Pancreas (tissue), 10 donors: ENCODE results near the gene RGS5. TPM values are rescaled to one million over a fixed set of nuclear protein-coding genes. Genes with fewer than 3 reads are reported as not detected.
"Not testable (repeated sequence)": the region's sequence is repeated elsewhere in the genome, so short reads cannot be mapped to it uniquely, and the experiment has no call there.

Source experiments
- ATAC-seq, 4 donors: fragments of 200-7000 bp; cut with Tn5 transposase; one replicate each; pipeline versions ENCODE4 v1.8.0 to v1.9.1; 2020; ENCODE audit warnings: mild to moderate bottlenecking in 4 of 4, moderate library complexity in 4 of 4
- DNase-seq, 6 donors: peaks; one replicate each; pipeline ENCODE4 v3.0.0-alpha.2; 2020
- FAIRE-seq: peaks from 2 replicates; lab custom pipeline; 2012; peaks lifted over from hg19 to GRCh38; lab: Jason Lieb, UNC
- H3K27ac ChIP-seq, 4 donors: fragments of 200-600 bp; sonication (generic); 1 replicate in 3 of 4; 2 replicates in 1 of 4; pipeline versions ENCODE4 v1.5.0 to v1.8.0; 2020
- H3K27me3 ChIP-seq, 4 donors: fragments of 200-600 bp; one replicate each; pipeline ENCODE4 v1.8.0; 2021
- H3K36me3 ChIP-seq, 3 donors: fragments of 200-600 bp; sonication (generic) in 1 of 3; one replicate each; pipeline versions ENCODE4 v1.5.0 to v1.8.0; 2020 to 2021
- H3K4me1 ChIP-seq, 3 donors: fragments of 200-600 bp; one replicate each; pipeline ENCODE4 v1.8.0; 2021
- H3K4me3 ChIP-seq, 4 donors: fragments of 200-600 bp; sonication (generic) in 2 of 4; one replicate each; pipeline versions ENCODE4 v1.5.0 to v1.8.0; 2020 to 2021
- H3K9me3 ChIP-seq, 4 donors: fragments of 200-600 bp; one replicate each; pipeline ENCODE4 v1.8.0; 2021
- WGBS, 2 donors: extraction: QIAGEN DNeasy Blood & Tissue Kit; methylation state at CpG; one replicate each; pipeline ENCODE4 v1.1.7; 2013; 5-methylcytosine and 5-hydroxymethylcytosine counted together
- intact Hi-C, 3 donors: fragments of 100-400 bp; cut with DNase I; formaldehyde crosslinking; loops; one replicate each; pipeline versions ENCODE4 v1.11.1 to v1.14.2; 2022
- polyA plus RNA-seq, 2 donors: library from polyadenylated mRNA; stranded (reverse); fragments of 200-250 nt; gene quantifications; one replicate each; pipeline ENCODE4 v1.2.3, GENCODE V29; 2013
- total RNA-seq, 6 donors: library from RNA; stranded (reverse); fragmentation: NEBNext Ultra II Directional in 4 of 6; extraction: Animal tissue kit (Norgen Biotek cat#: 25700) in 4 of 6; gene quantifications; one replicate each; pipeline versions ENCODE4 v1.2.1 to v1.2.4, GENCODE V29; 2021 to 2023
- TF ChIP-seq, protein P1 (sequence below), 4 donors: fragments of 200-600 bp; sonication (generic) in 3 of 4; IDR thresholded peaks; one replicate each; pipeline versions ENCODE4 v1.5.0 to v1.8.0; 2021; ENCODE audit warnings: antibody characterized with exemption in 4 of 4
- donor health status: healthy with polysubstance abuse.
- donor health status: DM: no; HTN: no; CAD: no; lungs with moderate emphysema.
- donor health status: DM: no; HTN: no; CAD: no.
- donor health status: control.
- donor health status: control.
- donor health status: Bipolar disorder and iron deficiency.
- donor health status: DM: yes; HTN: yes; CAD: no.
- donor health status: DM: no; HTN: no; CAD: no.
- donor health status: DM: no; HTN: no; CAD: no.
- donor health status: DM: yes; HTN: yes; CAD: no.

RGS5 gene, protein sequence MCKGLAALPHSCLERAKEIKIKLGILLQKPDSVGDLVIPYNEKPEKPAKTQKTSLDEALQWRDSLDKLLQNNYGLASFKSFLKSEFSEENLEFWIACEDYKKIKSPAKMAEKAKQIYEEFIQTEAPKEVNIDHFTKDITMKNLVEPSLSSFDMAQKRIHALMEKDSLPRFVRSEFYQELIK
- total RNA-seq (10 to 100 TPM; 10.0 to 32.4 (median 16.5) TPM), polyA plus RNA-seq (10 to 100 TPM in 1 of 2 donors, 1 to 10 TPM in 1; 3.4 to 25.9 TPM)

DNA sequence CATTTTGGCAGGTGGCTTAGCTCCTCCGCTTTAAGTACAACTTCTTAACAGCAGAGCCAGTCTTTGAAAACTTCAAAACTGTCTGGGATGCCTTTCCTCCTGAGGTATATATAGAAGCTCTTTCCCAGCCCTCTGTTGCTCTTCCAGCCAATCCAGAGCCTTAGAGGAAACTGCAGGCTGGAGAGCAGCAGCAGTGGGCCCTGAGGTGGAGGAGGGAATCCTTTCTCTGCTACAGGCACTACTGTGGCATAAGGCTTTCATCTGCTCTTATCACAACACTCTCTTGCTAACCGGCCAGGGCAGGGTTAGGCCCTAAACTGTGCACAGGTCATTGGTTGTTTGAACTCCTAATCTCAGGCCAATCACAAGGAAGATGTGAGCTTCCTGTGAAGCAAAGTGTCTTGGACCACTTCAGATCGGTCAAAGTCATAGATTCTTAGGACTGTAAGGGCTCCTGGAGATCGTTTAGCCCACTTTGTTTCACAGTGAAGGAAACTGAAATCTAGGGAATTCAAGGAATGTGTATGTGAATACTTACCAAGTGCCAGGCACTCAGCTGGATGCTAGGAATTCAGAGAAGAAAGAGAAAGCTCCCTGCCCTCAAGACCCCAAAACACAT, at the start of gene RGS5:
Gene RGS5 (minus strand): TSS at position 84 of the 619 bp plus-strand sequence. CDS start 81 bp downstream, at position 3.
- Histone ChIP-seq H3K4me1 (no peaks in the 10 kb centered on the region), H3K27me3 (no peaks in the 10 kb centered on the region), H3K9me3 (no peaks in the 10 kb centered on the region), H3K4me3 (no peak within 1 kb of the TSS), H3K27ac (no peak within 1 kb of the TSS), H3K36me3 (no peaks in the 10 kb centered on the region)
- WGBS, 2 donors = 68 to 73% methylated on average over 4 of the region's 4 CpGs
- DNase-seq (no peak), FAIRE-seq (no peak), ATAC-seq (no peak)
- TF ChIP-seq, protein P1, sequence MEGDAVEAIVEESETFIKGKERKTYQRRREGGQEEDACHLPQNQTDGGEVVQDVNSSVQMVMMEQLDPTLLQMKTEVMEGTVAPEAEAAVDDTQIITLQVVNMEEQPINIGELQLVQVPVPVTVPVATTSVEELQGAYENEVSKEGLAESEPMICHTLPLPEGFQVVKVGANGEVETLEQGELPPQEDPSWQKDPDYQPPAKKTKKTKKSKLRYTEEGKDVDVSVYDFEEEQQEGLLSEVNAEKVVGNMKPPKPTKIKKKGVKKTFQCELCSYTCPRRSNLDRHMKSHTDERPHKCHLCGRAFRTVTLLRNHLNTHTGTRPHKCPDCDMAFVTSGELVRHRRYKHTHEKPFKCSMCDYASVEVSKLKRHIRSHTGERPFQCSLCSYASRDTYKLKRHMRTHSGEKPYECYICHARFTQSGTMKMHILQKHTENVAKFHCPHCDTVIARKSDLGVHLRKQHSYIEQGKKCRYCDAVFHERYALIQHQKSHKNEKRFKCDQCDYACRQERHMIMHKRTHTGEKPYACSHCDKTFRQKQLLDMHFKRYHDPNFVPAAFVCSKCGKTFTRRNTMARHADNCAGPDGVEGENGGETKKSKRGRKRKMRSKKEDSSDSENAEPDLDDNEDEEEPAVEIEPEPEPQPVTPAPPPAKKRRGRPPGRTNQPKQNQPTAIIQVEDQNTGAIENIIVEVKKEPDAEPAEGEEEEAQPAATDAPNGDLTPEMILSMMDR (IDR thresholded peaks at IDR 0.05) = no peak
- intact Hi-C loops = no loop called here

DNA sequence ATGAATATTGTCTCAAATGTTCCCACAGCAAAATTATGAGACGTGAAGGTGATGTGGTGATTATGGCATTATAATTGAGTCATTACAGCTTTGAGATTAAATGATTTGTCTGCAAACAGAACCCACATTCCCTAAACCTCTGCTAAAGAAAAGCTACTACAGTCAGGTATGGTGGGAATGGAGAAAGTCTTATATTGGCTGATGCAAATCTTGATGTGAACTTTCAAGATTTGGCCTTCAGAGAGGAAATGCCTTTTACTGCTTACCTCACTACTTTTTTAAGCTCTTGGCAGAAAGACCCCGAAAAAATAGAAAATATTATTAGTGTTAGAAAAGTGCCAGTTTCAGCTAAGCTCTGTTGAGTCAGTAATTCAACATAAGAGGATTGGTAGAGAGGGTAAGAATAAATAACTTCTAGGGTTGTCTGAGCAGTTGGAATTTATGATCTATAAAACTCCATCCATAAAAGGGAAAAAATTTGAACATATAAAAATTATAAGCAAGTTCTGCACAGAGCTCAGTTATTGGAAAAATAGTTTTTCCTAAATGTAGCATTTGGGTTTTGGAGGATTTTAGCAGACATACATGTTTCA, 47.8 kb upstream of the RGS5 start:
- intact Hi-C loops = no loop called here
- WGBS, 2 donors = 81 to 90% methylated on average over 2 of the region's 2 CpGs
- ATAC-seq = no peak
- Histone ChIP-seq H3K36me3 (no peaks in the 10 kb centered on the region), H3K27ac (no peak overlapping the region), H3K4me3 (no peak overlapping the region), H3K4me1 (no peaks in the 10 kb centered on the region), H3K27me3 (no peaks in the 10 kb centered on the region), H3K9me3 (no peaks in the 10 kb centered on the region)
- no peak for DNase-seq
- no peak for FAIRE-seq
- TF ChIP-seq, protein P1 (IDR thresholded peaks at IDR 0.05) = no peak

DNA sequence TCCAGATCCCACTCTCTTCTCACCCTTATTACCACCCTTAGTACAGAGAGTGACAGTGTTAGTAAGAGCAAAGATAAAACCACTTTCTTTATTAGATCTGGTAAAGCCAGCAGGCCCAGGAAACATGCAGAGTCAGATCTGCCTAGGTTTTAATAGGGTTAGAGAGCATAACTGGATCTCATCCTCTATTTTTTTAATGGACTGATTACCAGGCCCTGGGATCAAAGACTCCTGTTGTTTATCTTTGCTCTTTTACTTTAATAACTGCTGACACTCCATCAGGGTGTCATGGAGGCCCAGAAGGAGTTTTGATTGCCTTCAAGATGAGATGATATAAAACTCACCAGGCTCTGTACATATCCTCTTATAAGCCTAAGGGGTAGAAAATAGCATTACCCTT, 45.3 kb upstream of the RGS5 start:
- no peak for DNase-seq
- intact Hi-C loops = no loop called here

DNA sequence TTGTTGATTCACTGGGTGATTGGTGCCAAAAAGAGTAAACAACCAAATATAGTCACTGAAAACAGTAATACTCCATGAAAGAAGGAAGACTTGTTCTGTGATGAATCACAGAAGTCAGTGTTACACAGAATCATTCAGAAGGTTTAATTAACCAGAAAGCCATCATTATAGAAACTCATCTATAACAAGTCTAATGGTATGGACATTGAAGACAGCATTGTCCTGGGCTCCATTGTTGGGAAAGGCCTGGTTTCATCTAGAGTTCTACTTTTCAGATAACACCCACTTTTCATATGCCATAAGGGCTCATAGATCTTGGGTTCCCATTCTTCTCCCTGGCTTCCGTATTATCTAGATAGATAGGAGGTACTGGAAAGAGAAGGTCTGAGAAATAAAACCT, 41.9 kb upstream of the RGS5 start:
- ATAC-seq, intact Hi-C loops, H3K36me3 ChIP-seq, DNase-seq, H3K27ac ChIP-seq, FAIRE-seq, H3K27me3 ChIP-seq, H3K9me3 ChIP-seq, H3K4me1 ChIP-seq, H3K4me3 ChIP-seq: not testable (repeated sequence)
- WGBS, 2 donors = 93 to 100% methylated on average over 1 of the region's 1 CpG

More for the DNA sequence above, 45.3 kb upstream of the RGS5 start:
- no peak overlapping the region for H3K4me3 ChIP-seq
- no peaks in the 10 kb centered on the region for H3K27me3 ChIP-seq
- no peaks in the 10 kb centered on the region for H3K9me3 ChIP-seq
- no peak overlapping the region for H3K27ac ChIP-seq
- TF ChIP-seq, protein P1 (IDR thresholded peaks at IDR 0.05) = no peak
- no peak for ATAC-seq
- H3K36me3 ChIP-seq = no peaks in the 10 kb centered on the region
- H3K4me1 ChIP-seq = no peaks in the 10 kb centered on the region
- no peak for FAIRE-seq

DNA sequence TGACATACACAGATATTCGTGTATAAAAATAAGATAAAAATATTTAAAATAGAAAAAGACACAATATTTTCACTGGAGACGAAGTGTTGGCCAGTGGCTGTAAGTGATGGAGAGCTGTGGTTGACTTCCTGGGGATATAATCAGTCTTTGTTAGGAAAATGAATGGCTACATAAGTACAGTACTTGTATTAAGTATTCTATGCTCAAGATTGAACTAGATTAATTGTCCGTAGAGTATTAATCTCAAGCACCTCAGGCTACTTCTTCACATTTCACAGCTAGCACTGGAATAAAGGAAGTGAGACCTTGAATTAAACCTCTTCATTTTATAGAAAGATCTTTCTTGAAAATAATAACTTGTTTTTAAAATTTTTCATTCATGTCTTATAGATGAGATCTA, 39.0 kb upstream of the RGS5 start:
- H3K9me3 ChIP-seq = no peaks in the 10 kb centered on the region
- H3K36me3 ChIP-seq = no peaks in the 10 kb centered on the region
- WGBS, 2 donors = 86 to 92% methylated on average over 3 of the region's 3 CpGs
- intact Hi-C loops = no loop called here
- H3K4me1 ChIP-seq = no peaks in the 10 kb centered on the region
- TF ChIP-seq, protein P1 (IDR thresholded peaks at IDR 0.05) = no peak
- no peak for FAIRE-seq
- no peak overlapping the region for H3K4me3 ChIP-seq
- DNase-seq = no peak
- no peak for ATAC-seq
- no peak overlapping the region for H3K27ac ChIP-seq
- no peaks in the 10 kb centered on the region for H3K27me3 ChIP-seq
